ENCODE results near the gene BBOX1.

- no peak for TF ChIP-seq CTCF (IDR thresholded peaks at IDR 0.05; ENCODE audit: control extremely low read depth in 1 of 3, insufficient read depth in 1 of 3, low read depth in 1 of 3, low read length in 3 of 3)
- TF ChIP-seq POLR2A (IDR thresholded peaks at IDR 0.05; ENCODE audit: control extremely low read depth in 1 of 2, low read depth in 2 of 2, low read length in 2 of 2): no peak
- no peak for TF ChIP-seq CBX8 (IDR thresholded peaks at IDR 0.05; ENCODE audit: borderline replicate concordance, low read depth, low read length)
- no peak for TF ChIP-seq USF2 (IDR thresholded peaks at IDR 0.05; ENCODE audit: low read length)
- no peak for TF ChIP-seq POU5F1 (IDR thresholded peaks at IDR 0.05; ENCODE audit: low read depth, low read length)
- TF ChIP-seq CHD2 (IDR thresholded peaks at IDR 0.05; ENCODE audit: low read length): no peak
- TF ChIP-seq POLR2AphosphoS5 (IDR thresholded peaks at IDR 0.05; ENCODE audit: low read depth, low read length): no peak
- no peak for TF ChIP-seq MAX (IDR thresholded peaks at IDR 0.05)
- TF ChIP-seq RBBP5 (IDR thresholded peaks at IDR 0.05; ENCODE audit: borderline replicate concordance, low read depth, low read length): no peak
- no peak for TF ChIP-seq RFX5 (IDR thresholded peaks at IDR 0.05; ENCODE audit: borderline replicate concordance, low read depth, low read length)
- no peak for TF ChIP-seq YY1 (IDR thresholded peaks at IDR 0.05; ENCODE audit: low read depth, low read length)
- no peak for TF ChIP-seq JUND (IDR thresholded peaks at IDR 0.05; ENCODE audit: low read length)
- TF ChIP-seq ASH2L (IDR thresholded peaks at IDR 0.05; ENCODE audit: low read length): no peak
- TF ChIP-seq KDM4A (IDR thresholded peaks at IDR 0.05; ENCODE audit: low read depth, low read length, severe bottlenecking): no peak
These were observed 71.3 kb downstream of the BBOX1 start for GRCh38 chr11:27111896-27112295.

Data from H1 (cell line).